HG03045 (cell line): ENCODE measurements around the gene AGGF1.
A peak's percentile ranks its signal among the peaks of the same experiment; 100 is the strongest.
"Not testable (repeated sequence)": the region's sequence is repeated elsewhere in the genome, so short reads cannot be mapped to it uniquely, and the experiment has no call there.

Experiments used
- ATAC-seq: cut with Tn5 transposase; IDR thresholded peaks from one replicate; pipeline ENCODE4 v1.9.1; 2021; ENCODE audit warnings: mild to moderate bottlenecking, moderate library complexity; ENCODE audit not compliant: unreplicated experiment

Gene AGGF1

GRCh38 chr5:77086689-77087483 lies 56.7 kb downstream of the AGGF1 start, which contains the start of gene ZBED3:
TSS of gene ZBED3 (minus strand) at chr5:77087285. CDS start at chr5:77077878, 9,407 bp downstream.
- peak; percentile 73 for ATAC-seq

- ATAC-seq = no peak
Observed at GRCh38 chr5:77087484-77088261, 57.5 kb downstream of the AGGF1 start.

- ATAC-seq = no peak
Observed at GRCh38 chr5:77095189-77095588, 65.0 kb downstream of the AGGF1 start.

- no peak for ATAC-seq
Observed at GRCh38 chr5:77101298-77101697, 71.1 kb downstream of the AGGF1 start.

- ATAC-seq = no peak
Observed at GRCh38 chr5:77102549-77102948, 72.3 kb downstream of the AGGF1 start.

GRCh38 chr5:77103457-77103856 lies 73.3 kb downstream of the AGGF1 start:
- ATAC-seq = no peak

- no peak for ATAC-seq
Observed at GRCh38 chr5:77104813-77105212, 74.6 kb downstream of the AGGF1 start.

GRCh38 chr5:77107035-77107434 lies 76.8 kb downstream of the AGGF1 start:
- not testable (repeated sequence) for ATAC-seq
